T follicular helper cell (primary cell): Measurements from ENCODE around the gene SELPLG.
"Not testable (repeated sequence)": the region's sequence is repeated elsewhere in the genome, so short reads cannot be mapped to it uniquely, and the experiment has no call there.

Source experiments
- DNase-seq: peaks from one replicate; pipeline ENCODE4 v3.0.0-alpha.2; 2020; ENCODE audit warnings: low read depth

Gene SELPLG

GRCh38 chr12:108656247-108656646 is 22.6 kb upstream of the SELPLG start:
- DNase-seq, result not testable (repeated sequence)

GRCh38 chr12:108655812-108656175 is 22.1 kb upstream of the SELPLG start:
- DNase-seq, result not testable (repeated sequence)

GRCh38 chr12:108654622-108655021 is 20.9 kb upstream of the SELPLG start:
- not testable (repeated sequence) for DNase-seq

- no peak for DNase-seq
Measured at GRCh38 chr12:108653922-108654321, 20.2 kb upstream of the SELPLG start.

- no peak for DNase-seq
Measured at GRCh38 chr12:108653082-108653516, 19.4 kb upstream of the SELPLG start.

GRCh38 chr12:108650083-108650482 is 16.4 kb upstream of the SELPLG start:
- no peak for DNase-seq

GRCh38 chr12:108649669-108650068 is 16.0 kb upstream of the SELPLG start:
- no peak for DNase-seq

GRCh38 chr12:108649126-108649525 is 15.4 kb upstream of the SELPLG start:
- DNase-seq, result no peak

GRCh38 chr12:108648371-108648770 is 14.7 kb upstream of the SELPLG start:
- no peak for DNase-seq

GRCh38 chr12:108647585-108648287 is 14.0 kb upstream of the SELPLG start:
- no peak for DNase-seq

- no peak for DNase-seq
Measured at GRCh38 chr12:108646600-108647579, 13.2 kb upstream of the SELPLG start.

- no peak for DNase-seq
Measured at GRCh38 chr12:108645686-108646599, 12.2 kb upstream of the SELPLG start.

GRCh38 chr12:108644811-108645120 is 11.1 kb upstream of the SELPLG start:
- DNase-seq, result no peak

- DNase-seq, result no peak
Measured at GRCh38 chr12:108643941-108644810, 10.5 kb upstream of the SELPLG start.

- no peak for DNase-seq
Measured at GRCh38 chr12:108642899-108643654, 9.4 kb upstream of the SELPLG start.

- no peak for DNase-seq
Measured at GRCh38 chr12:108642269-108642870, 8.7 kb upstream of the SELPLG start.

GRCh38 chr12:108641446-108642268 is 8.0 kb upstream of the SELPLG start:
- no peak for DNase-seq

GRCh38 chr12:108640802-108641445 is 7.2 kb upstream of the SELPLG start:
- DNase-seq, result no peak
